ENCODE results near the gene FOXA2.

DNA sequence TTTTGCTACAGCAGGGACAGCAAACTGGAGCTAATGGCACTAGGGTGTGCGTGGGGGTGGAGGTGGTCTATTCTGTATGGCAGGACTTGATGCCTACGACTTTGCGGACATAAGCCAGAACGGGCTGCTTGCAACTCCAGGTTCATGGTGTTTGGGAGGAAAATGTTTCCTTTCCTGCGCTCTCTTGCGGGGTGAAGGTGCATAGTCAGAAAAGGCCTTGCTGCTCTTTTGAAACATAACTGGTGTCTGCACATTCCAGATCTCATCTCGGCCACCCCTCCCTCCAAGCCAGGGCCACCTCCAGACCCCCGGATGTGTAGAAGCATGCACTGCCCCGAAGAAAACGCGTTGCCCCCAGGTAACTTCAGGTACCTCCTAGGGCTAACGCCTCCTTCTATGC, 8.1 kb downstream of the FOXA2 start:
- no peak for TF ChIP-seq GATA3 (IDR thresholded peaks at IDR 0.05; ENCODE audit: low read depth, low read length)
- TF ChIP-seq GATA2 (IDR thresholded peaks at IDR 0.05; ENCODE audit: low read depth, low read length) = no peak

All from SH-SY5Y (cell line).